GM10266 (cell line): ENCODE data around the gene PFKFB1.

Source experiments
- DNase-seq: peaks from one replicate; pipeline ENCODE4 v3.0.0; 2012; ENCODE audit errors: extremely low spot score
- TF ChIP-seq, protein P1 (sequence below): IDR thresholded peaks from 2 replicates; pipeline ENCODE4 v1.5.1; 2012; ENCODE audit warnings: mild to moderate bottlenecking, low read depth; ENCODE audit not compliant: control insufficient read depth, insufficient read depth; ENCODE audit errors: missing control alignments

PFKFB1 gene

DNA sequence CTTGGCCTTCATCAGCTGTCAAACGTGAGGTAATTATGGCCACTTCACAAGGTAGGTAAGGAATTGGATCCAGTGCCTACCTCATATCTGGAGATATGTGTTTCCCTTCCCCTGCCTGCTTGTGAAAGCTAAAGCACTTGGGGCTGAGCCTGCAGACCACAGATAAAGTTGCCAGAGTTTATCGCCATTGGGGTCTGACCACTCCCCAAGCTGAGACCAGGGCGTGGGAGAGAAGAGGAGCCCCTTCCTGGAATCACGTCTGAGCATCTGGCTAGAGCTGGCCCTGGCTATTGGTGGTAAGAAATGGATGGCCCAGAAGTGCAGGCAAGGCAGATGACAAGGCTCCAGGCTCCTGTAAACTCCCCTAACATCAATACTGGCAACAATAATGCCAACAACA lies 34.1 kb upstream of the PFKFB1 start:
- TF ChIP-seq, protein P1, sequence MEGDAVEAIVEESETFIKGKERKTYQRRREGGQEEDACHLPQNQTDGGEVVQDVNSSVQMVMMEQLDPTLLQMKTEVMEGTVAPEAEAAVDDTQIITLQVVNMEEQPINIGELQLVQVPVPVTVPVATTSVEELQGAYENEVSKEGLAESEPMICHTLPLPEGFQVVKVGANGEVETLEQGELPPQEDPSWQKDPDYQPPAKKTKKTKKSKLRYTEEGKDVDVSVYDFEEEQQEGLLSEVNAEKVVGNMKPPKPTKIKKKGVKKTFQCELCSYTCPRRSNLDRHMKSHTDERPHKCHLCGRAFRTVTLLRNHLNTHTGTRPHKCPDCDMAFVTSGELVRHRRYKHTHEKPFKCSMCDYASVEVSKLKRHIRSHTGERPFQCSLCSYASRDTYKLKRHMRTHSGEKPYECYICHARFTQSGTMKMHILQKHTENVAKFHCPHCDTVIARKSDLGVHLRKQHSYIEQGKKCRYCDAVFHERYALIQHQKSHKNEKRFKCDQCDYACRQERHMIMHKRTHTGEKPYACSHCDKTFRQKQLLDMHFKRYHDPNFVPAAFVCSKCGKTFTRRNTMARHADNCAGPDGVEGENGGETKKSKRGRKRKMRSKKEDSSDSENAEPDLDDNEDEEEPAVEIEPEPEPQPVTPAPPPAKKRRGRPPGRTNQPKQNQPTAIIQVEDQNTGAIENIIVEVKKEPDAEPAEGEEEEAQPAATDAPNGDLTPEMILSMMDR: no peak
- no peak for DNase-seq

DNA sequence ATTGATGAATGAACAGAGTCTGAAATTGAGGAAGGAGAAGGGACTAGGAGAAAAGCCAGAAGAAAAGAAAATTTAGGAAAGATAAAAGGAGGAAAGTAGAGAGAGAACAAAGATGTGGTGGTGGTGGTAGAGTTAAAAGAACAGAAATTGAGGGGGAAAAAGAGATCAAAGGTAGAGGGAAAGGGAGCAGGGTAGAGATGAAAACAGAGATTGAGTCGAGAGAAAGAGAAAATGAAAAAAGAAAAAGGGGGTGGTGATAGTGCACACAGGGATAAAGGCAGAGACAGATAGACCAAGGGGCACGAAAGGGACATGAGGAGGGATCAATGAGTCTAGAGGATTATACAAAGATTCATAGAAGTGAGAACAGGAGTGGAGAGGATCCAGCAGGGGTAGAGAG lies 32.9 kb upstream of the PFKFB1 start:
- no peak for DNase-seq
- TF ChIP-seq, protein P1: no peak

DNA sequence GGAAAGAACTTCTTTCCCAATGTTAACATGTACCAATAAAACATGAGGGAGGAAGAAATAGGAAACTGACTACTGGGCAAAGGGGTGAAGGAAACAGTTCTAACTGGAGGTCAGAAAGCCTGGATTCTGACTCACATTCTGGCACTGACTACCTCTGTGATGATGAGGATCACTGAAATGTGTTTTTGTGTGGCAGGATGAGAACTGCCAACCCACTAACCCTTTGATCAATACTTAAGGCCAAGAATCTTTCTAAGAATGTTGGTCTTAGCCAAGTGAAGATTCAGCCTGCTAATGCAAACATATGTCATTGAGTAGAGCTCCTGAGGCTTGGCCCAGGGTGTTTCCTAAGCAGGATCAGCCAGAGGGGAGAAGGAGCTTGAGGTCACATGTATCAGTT lies 32.2 kb upstream of the PFKFB1 start:
- no peak for DNase-seq
- TF ChIP-seq, protein P1: no peak

GRCh38 chrX:55014897-55015299 lies 20.9 kb upstream of the PFKFB1 start:
- TF ChIP-seq, protein P1: no peak
- DNase-seq: no peak

DNA sequence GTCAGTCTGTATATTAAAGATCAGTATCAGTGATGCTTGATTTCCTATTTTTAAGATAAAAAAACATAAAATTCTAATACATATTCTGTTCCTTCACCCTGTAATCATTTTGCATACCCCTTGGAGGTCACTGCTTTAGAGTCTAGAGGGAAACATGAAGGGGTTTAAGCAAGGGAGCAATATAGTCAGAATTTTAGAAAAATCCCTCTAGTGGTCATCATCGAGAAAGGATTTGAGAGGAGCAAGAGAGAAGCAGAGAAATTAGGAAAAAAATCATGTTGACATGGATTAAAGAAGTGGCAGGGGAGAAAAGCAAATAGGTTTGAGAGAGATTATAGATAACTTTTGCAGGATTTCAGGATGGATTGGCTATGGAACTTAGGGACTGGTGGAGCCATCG lies 17.3 kb upstream of the PFKFB1 start:
- no peak for DNase-seq
- TF ChIP-seq, protein P1: no peak

DNA sequence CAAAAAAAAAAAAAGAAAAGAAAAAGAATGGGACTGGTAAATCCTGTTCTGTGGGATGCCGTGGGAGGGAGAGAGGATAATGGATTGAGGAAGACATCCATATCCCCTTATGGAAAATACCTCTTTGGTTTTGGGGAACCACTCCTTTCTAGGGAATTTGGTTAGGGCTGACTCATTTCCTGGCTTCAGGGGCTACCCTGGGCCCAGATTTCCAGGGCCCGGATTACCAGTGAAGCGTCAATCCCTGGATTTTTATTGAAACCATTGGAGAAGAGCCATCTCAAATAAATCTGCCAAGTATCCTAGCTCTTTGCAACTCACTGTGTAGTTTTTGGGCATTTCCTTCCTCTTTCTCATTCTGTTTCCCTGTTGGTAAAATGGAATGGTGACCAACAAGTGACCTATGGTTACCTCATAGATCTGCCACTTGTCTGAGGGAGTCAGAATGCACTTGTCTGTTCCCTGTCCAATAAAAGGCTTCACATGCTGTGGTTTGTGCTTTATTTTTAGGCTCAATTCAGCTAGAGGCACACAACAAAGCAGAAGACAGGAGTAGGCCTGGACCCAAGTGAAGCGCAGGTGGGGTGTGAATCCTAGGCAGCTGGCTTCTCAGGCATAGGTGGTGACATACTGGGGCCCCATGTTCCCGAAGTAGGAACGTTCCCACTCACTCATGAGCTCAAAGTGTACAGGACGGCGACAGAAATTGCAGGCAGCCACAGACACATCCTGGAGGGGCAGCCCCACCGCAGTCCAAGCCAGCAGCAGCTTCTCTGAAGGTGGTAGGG lies 14.8 kb upstream of the PFKFB1 start:
- peak; percentile 3 for DNase-seq
- TF ChIP-seq, protein P1: no peak

GRCh38 chrX:55007656-55008055 lies 13.7 kb upstream of the PFKFB1 start:
- TF ChIP-seq, protein P1: no peak
- DNase-seq: no peak
